ENCODE data around the gene ST6GALNAC4.

GRCh38 chr9:127886401-127886972, 30.4 kb downstream of the ST6GALNAC4 start:
- TF ChIP-seq CTCF (IDR thresholded peaks at IDR 0.05) = no peak
- TF ChIP-seq POLR2AphosphoS5 (IDR thresholded peaks at IDR 0.05) = no peak

All from transverse colon (tissue), 4 donors.